HEK293 (cell line): ENCODE measurements around the gene CNOT2.

Experiments
- CTCF ChIA-PET: fragments of 350-600 bp; formaldehyde crosslinking; extraction: SDS; loops from one replicate; lab custom pipeline; 2021; ENCODE audit warnings: antibody characterized with exemption; lab: Yijun Ruan, JAX
- POLR2A ChIA-PET: fragments of 300-600 bp; formaldehyde crosslinking; extraction: SDS; loops from one replicate; lab custom pipeline; 2020; ENCODE audit warnings: antibody characterized with exemption, inconsistent platforms; lab: Yijun Ruan, JAX
- H3K27ac ChIP-seq: fragments of 200-500 bp; sonication (Bioruptor generic); 2 replicates; pipeline ENCODE4 v1.5.1; 2014; ENCODE audit warnings: low read depth, low read length, control low read depth, inconsistent platforms; ENCODE audit errors: extremely low read depth
- H3K36me3 ChIP-seq, 2 experiments: fragments of 200-500 bp in 1 of 2; sonication (Bioruptor generic) in 1 of 2; 1 replicate in 1 of 2; 2 replicates in 1 of 2; pipeline ENCODE4 v1.5.1; 2014 to 2017; ENCODE audit warnings: inconsistent platforms in 2 of 2, low read length in 2 of 2; ENCODE audit not compliant: control insufficient read depth in 2 of 2, insufficient read depth in 1 of 2
- H3K4me1 ChIP-seq: fragments of 200-500 bp; sonication (Bioruptor generic); 2 replicates; pipeline ENCODE4 v1.5.1; 2014; ENCODE audit warnings: mild to moderate bottlenecking, low read length, inconsistent platforms; ENCODE audit not compliant: control insufficient read depth, insufficient read depth
- H3K4me3 ChIP-seq: 2 replicates; pipeline ENCODE4 v1.5.1; 2011; ENCODE audit warnings: low read depth, mild to moderate bottlenecking, control low read depth, low read length, moderate library complexity
- H3K9me3 ChIP-seq: fragments of 200-500 bp; sonication (Bioruptor generic); 2 replicates; pipeline ENCODE4 v1.5.1; 2014; ENCODE audit warnings: low read depth, low read length, inconsistent platforms; ENCODE audit not compliant: control insufficient read depth, insufficient read depth
- KLF7 ChIP-seq: fragments of 450-650 bp; formaldehyde crosslinking; IDR thresholded peaks from 2 replicates; pipeline ENCODE4 v1.5.1; 2016; ENCODE audit warnings: missing biosample characterization, missing genetic modification characterization, borderline replicate concordance
- KLF8 ChIP-seq: fragments of 450-650 bp; formaldehyde crosslinking; IDR thresholded peaks from 2 replicates; pipeline ENCODE4 v1.5.1; 2016; ENCODE audit warnings: missing biosample characterization, missing genetic modification characterization
- PRDM1 ChIP-seq: fragments of 450-650 bp; formaldehyde crosslinking; IDR thresholded peaks from 2 replicates; pipeline ENCODE4; 2016; ENCODE audit warnings: missing biosample characterization, missing genetic modification characterization
- PRDM6 ChIP-seq: fragments of 450-650 bp; formaldehyde crosslinking; IDR thresholded peaks from 2 replicates; pipeline ENCODE4 v1.5.1; 2017; ENCODE audit warnings: missing biosample characterization, missing genetic modification characterization
- SCRT2 ChIP-seq: fragments of 450-650 bp; formaldehyde crosslinking; IDR thresholded peaks from 2 replicates; pipeline ENCODE4 v1.5.1; 2016; ENCODE audit warnings: missing biosample characterization, missing genetic modification characterization
- ZBTB20 ChIP-seq: fragments of 450-650 bp; formaldehyde crosslinking; IDR thresholded peaks from 2 replicates; pipeline ENCODE4 v1.5.1; 2016; ENCODE audit warnings: missing biosample characterization, missing genetic modification characterization
- ZIC2 ChIP-seq: fragments of 450-650 bp; formaldehyde crosslinking; IDR thresholded peaks from 2 replicates; pipeline ENCODE4 v1.5.1; 2016; ENCODE audit warnings: missing biosample characterization, missing genetic modification characterization
- ZNF148 ChIP-seq: fragments of 450-650 bp; formaldehyde crosslinking; IDR thresholded peaks from 2 replicates; pipeline ENCODE4 v1.5.0; 2017; ENCODE audit warnings: missing biosample characterization, missing genetic modification characterization, borderline replicate concordance
- ZNF2 ChIP-seq: fragments of 450-650 bp; formaldehyde crosslinking; IDR thresholded peaks from 2 replicates; pipeline ENCODE4 v1.5.1; 2016; ENCODE audit warnings: missing biosample characterization, missing genetic modification characterization
- ZNF324 ChIP-seq: fragments of 450-650 bp; formaldehyde crosslinking; IDR thresholded peaks from 2 replicates; pipeline ENCODE4 v1.5.1; 2016; ENCODE audit warnings: missing biosample characterization, missing genetic modification characterization
- ZNF366 ChIP-seq: fragments of 450-650 bp; formaldehyde crosslinking; conservative IDR thresholded peaks from 2 replicates; pipeline ENCODE4 v1.5.1; 2016; ENCODE audit warnings: missing biosample characterization, missing genetic modification characterization
- ZNF37A ChIP-seq: fragments of 450-650 bp; IDR thresholded peaks from 2 replicates; pipeline ENCODE4 v1.5.1; 2018; ENCODE audit warnings: missing biosample characterization, missing genetic modification characterization
- ZNF404 ChIP-seq: fragments of 450-650 bp; formaldehyde crosslinking; IDR thresholded peaks from 2 replicates; pipeline ENCODE4 v1.5.1; 2017; ENCODE audit warnings: missing biosample characterization, missing genetic modification characterization
- ZNF449 ChIP-seq: fragments of 450-650 bp; formaldehyde crosslinking; IDR thresholded peaks from 2 replicates; pipeline ENCODE4 v1.5.1; 2017; ENCODE audit warnings: missing biosample characterization, mild to moderate bottlenecking, missing genetic modification characterization, moderate library complexity
- ZNF548 ChIP-seq: fragments of 450-650 bp; formaldehyde crosslinking; IDR thresholded peaks from 2 replicates; pipeline ENCODE4 v1.5.1; 2016; ENCODE audit warnings: missing biosample characterization, missing genetic modification characterization
- ZNF658 ChIP-seq: fragments of 450-650 bp; formaldehyde crosslinking; IDR thresholded peaks from 2 replicates; pipeline ENCODE4; 2016; ENCODE audit warnings: missing biosample characterization, missing genetic modification characterization
- ZNF677 ChIP-seq: fragments of 450-650 bp; IDR thresholded peaks from 2 replicates; pipeline ENCODE4 v1.5.0; 2018; ENCODE audit warnings: missing biosample characterization, mild to moderate bottlenecking, missing genetic modification characterization, moderate library complexity
- ZNF704 ChIP-seq: fragments of 450-650 bp; formaldehyde crosslinking; IDR thresholded peaks from 2 replicates; pipeline ENCODE4 v1.5.1; 2016; ENCODE audit warnings: missing biosample characterization, missing genetic modification characterization
- ZNF707 ChIP-seq: fragments of 450-650 bp; formaldehyde crosslinking; IDR thresholded peaks from 2 replicates; pipeline ENCODE4 v1.5.1; 2016; ENCODE audit warnings: missing biosample characterization, missing genetic modification characterization
- ZNF747 ChIP-seq: fragments of 450-650 bp; formaldehyde crosslinking; IDR thresholded peaks from 2 replicates; pipeline ENCODE4 v1.5.1; 2016; ENCODE audit warnings: missing biosample characterization, missing genetic modification characterization

The CNOT2 gene

GRCh38 chr12:70247653-70248199 lies 4.5 kb downstream of the CNOT2 start:
- Histone ChIP-seq H3K4me1 (peaks cover 36% of the 10 kb centered on the region), H3K27ac (no peak overlapping the region), H3K4me3 (no peak overlapping the region), H3K36me3 (peaks cover 0 to 4% of the 10 kb centered on the region in 2 experiments; a peak in 1 of 3 replicates), H3K9me3 (no peaks in the 10 kb centered on the region)
- POLR2A ChIA-PET = no interaction called here
- CTCF ChIA-PET = interaction anchor here (1.1 kb wide), 1 partner anchor 14 kb away, joined by 3 read pairs; no protein-coding TSS in a partner anchor
- TF ChIP-seq ZNF747 (tag by site-specific recombination) = no peak
- TF ChIP-seq KLF7 = no peak
- TF ChIP-seq ZBTB20 (tag by site-specific recombination) = no peak
- no peak for TF ChIP-seq ZNF2 (tag by site-specific recombination)
- TF ChIP-seq PRDM6 (tag by site-specific recombination) = 0 out of 2 replicates have a peak, but pooled peaks have one; percentile 19
- TF ChIP-seq ZNF548 (tag by site-specific recombination) = no peak
- no peak for TF ChIP-seq ZIC2
- TF ChIP-seq ZNF148 = no peak
- peak; percentile 28; the same call in 1 of the 2 replicates for TF ChIP-seq ZNF366 (tag by site-specific recombination)
- TF ChIP-seq KLF8 (tag by site-specific recombination) = no peak
- TF ChIP-seq PRDM1 (tag by site-specific recombination) = no peak
- TF ChIP-seq ZNF707 (tag by site-specific recombination) = no peak
- no peak for TF ChIP-seq ZNF658
- peak; percentile 76 for TF ChIP-seq SCRT2 (tag by site-specific recombination)
- no peak for TF ChIP-seq ZNF37A
- no peak for TF ChIP-seq ZNF677 (tag by site-specific recombination)
- no peak for TF ChIP-seq ZNF449 (tag by site-specific recombination)

- ChIA-PET POLR2A (interaction anchor here (1.0 kb wide), 1 partner anchor 117 kb away, joined by 3 read pairs; the partner anchor contains the start of gene KCNMB4), CTCF (interaction anchor here (0.6 kb wide), 1 partner anchor 27 kb away, joined by 8 read pairs; no protein-coding TSS in a partner anchor)
- no peak overlapping the region for H3K4me3 ChIP-seq
- H3K36me3 ChIP-seq = peaks cover 0 to 4% of the 10 kb centered on the region in 2 experiments; a peak in 1 of 3 replicates
- no peaks in the 10 kb centered on the region for H3K9me3 ChIP-seq
- no peak for TF ChIP-seq ZNF324 (tag by site-specific recombination)
- no peak for TF ChIP-seq ZNF404 (tag by site-specific recombination)
- no peak for TF ChIP-seq ZNF704 (tag by site-specific recombination)
- no peak overlapping the region for H3K27ac ChIP-seq
- H3K4me1 ChIP-seq = peaks cover 36% of the 10 kb centered on the region
Measured at GRCh38 chr12:70248876-70249275, 5.6 kb downstream of the CNOT2 start.
